Stimulated activated effector memory CD8-positive, alpha-beta T cell treated with anti-CD3 and anti-CD28 coated beads, Interleukin-12 subunit alpha, Interleukin-12 subunit beta, amount 100 ng/mL, for 72 hours (primary cell): ENCODE data around the gene ANGPTL5.
A peak's percentile ranks its signal among the peaks of the same experiment; 100 is the strongest.
"Not testable (repeated sequence)": the region's sequence is repeated elsewhere in the genome, so short reads cannot be mapped to it uniquely, and the experiment has no call there.

ENCODE experiments used
- ATAC-seq: fragments of 150-1000 bp; cut with Tn5 transposase; 2 replicates; pipeline ENCODE4 v1.10.0; 2021
- DNase-seq, 2 donors: peaks; one replicate each; pipeline ENCODE4 v3.0.0; 2021 to 2022; ENCODE audit warnings: low spot score in 2 of 2
- H3K27ac Mint-ChIP-seq: one replicate; pipeline ENCODE4 v1.8.0; 2022; ENCODE audit warnings: mild to moderate bottlenecking, mixed read lengths
- H3K36me3 Mint-ChIP-seq: one replicate; pipeline ENCODE4 v1.8.0; 2022; ENCODE audit warnings: mild to moderate bottlenecking, mixed read lengths
- H3K4me1 Mint-ChIP-seq: one replicate; pipeline ENCODE4 v1.8.0; 2022; ENCODE audit warnings: mixed read lengths
- H3K4me3 Mint-ChIP-seq: one replicate; pipeline ENCODE4 v1.8.0; 2022; ENCODE audit warnings: mild to moderate bottlenecking, mixed read lengths
- H3K9me3 Mint-ChIP-seq: one replicate; pipeline ENCODE4 v1.8.0; 2022; ENCODE audit warnings: mixed read lengths

The ANGPTL5 gene

DNA sequence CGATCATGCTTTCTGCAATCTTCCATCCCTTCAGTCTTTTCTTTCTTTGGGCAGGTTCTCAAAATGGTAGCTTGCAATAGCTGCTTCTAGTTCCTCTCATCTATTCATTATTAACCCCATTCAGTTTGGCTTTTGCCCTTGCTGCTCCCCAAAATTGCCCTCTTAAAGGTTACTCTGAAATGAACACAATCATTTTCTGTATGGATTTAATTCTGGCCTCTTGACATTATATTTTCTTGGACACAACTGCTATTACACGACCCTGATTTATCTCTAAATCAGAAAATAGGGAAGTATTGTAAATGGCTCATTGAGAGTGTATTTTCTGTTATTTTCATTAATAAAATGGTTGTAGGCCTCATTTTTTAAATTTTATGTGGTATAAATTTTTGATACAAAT lies at the start of gene ANGPTL5:
ANGPTL5 (minus strand) TSS at position 101 of the 400 bp plus-strand sequence. CDS start 8,613 bp downstream, outside the sequence.
- H3K4me1 Mint-ChIP-seq = peaks cover 15% of the 10 kb centered on the region
- no peaks in the 10 kb centered on the region for H3K36me3 Mint-ChIP-seq
- H3K4me3 Mint-ChIP-seq = peak within 1 kb of the TSS; percentile 86
- DNase-seq = no peak
- peak within 1 kb of the TSS; percentile 84 for H3K27ac Mint-ChIP-seq
- no peak for ATAC-seq
- H3K9me3 Mint-ChIP-seq = no peaks in the 10 kb centered on the region

DNA sequence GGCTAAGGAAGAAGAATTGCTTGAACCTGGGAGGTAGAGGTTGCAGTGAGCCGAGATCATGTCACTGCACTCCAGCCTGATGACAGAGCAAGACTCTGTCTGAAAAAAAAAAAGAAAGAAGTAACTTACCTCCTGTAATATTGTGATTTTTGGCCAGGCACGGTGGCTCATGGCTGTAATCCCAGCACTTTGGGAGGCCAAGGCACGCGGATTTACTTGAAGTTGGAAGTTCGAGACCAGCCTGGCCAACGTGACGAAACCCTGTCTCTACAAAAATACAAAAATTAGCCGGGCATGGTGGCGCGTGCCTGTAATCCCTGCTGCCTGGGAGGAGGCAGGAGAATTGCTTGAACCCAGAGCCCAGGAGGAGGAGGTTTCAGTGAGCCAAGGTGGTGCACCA lies 47.9 kb upstream of the ANGPTL5 start:
- not testable (repeated sequence) for H3K36me3 Mint-ChIP-seq, H3K4me3 Mint-ChIP-seq, DNase-seq, H3K4me1 Mint-ChIP-seq, H3K27ac Mint-ChIP-seq, ATAC-seq, H3K9me3 Mint-ChIP-seq

GRCh38 chr11:101960231-101960630 lies 43.9 kb upstream of the ANGPTL5 start:
- Mint-ChIP-seq H3K9me3 (no peaks in the 10 kb centered on the region), H3K36me3 (no peaks in the 10 kb centered on the region), H3K27ac (no peak overlapping the region), H3K4me3 (no peak overlapping the region), H3K4me1 (no peaks in the 10 kb centered on the region)
- DNase-seq = no peak
- no peak for ATAC-seq

DNA sequence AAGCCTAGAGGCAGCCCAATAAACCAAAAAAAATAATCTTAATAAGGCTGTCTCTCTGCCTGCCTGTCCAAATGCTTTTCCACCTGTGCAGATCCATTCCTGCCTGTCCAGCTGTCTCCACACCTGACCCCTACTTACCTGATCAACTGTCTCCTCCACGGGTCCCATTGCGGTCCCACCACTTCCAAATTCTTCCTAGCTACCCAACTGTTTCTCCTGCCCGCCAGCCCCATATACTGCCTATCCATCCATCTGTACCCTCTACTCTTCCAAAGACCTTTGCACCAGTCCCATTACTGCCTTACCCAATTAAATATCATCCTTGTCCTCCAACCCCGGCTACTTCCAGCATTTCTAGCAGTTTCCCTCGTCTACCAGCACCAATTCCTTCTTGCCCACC lies 39.4 kb upstream of the ANGPTL5 start:
- no peak overlapping the region for H3K4me3 Mint-ChIP-seq

DNA sequence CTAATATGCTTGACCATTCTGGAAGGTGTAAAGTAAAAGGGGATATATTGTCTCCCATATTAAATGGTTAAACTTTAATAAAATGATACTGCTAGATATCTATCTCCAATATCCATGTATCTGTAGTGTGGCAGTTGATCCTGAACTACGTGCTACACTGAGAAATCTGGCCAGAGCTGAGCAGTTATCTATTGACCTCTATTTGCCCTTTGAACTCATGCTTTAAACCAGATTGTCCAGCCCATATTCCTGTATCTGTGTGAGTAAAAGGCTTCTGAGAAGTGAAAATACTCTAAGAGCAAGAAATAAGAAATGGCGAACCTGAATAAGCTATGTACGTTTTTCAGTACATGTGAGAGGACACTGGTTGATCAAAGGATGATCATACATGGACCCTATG lies 39.0 kb upstream of the ANGPTL5 start:
- no peak for DNase-seq
- ATAC-seq = no peak
- Mint-ChIP-seq H3K27ac (no peak overlapping the region), H3K36me3 (no peaks in the 10 kb centered on the region), H3K4me3 (no peak overlapping the region), H3K4me1 (no peaks in the 10 kb centered on the region), H3K9me3 (no peaks in the 10 kb centered on the region)

More for the DNA sequence above, 39.4 kb upstream of the ANGPTL5 start:
- no peak overlapping the region for H3K27ac Mint-ChIP-seq
- H3K9me3 Mint-ChIP-seq = no peaks in the 10 kb centered on the region
- no peaks in the 10 kb centered on the region for H3K36me3 Mint-ChIP-seq
- H3K4me1 Mint-ChIP-seq = no peaks in the 10 kb centered on the region
- DNase-seq (no peak), ATAC-seq (no peak)

- ATAC-seq = no peak
- Mint-ChIP-seq H3K27ac (no peak overlapping the region), H3K9me3 (no peaks in the 10 kb centered on the region), H3K4me3 (no peak overlapping the region), H3K36me3 (no peaks in the 10 kb centered on the region), H3K4me1 (no peaks in the 10 kb centered on the region)
- DNase-seq = no peak
Measured at GRCh38 chr11:101949680-101950220, 33.4 kb upstream of the ANGPTL5 start.

DNA sequence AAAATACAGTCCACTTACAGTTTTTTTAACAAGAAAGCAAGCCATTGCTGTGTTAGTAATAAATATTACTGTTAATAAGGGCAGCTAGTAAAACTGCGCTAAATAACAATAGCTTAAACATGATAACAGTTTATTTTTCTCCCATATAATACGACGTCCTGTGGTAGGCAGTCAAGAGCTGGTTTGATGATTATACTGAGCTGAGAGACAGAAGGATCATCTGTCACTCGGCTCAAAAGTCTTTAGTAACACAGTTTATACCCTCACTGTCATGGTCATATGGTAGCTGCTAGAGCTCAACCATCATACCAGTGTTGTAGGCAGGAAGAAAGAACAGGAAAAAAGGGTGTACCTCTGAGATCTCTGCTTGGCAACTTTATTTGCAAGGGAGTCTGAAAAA lies 29.1 kb upstream of the ANGPTL5 start:
- no peak for ATAC-seq
- no peaks in the 10 kb centered on the region for H3K4me1 Mint-ChIP-seq
- H3K27ac Mint-ChIP-seq = no peak overlapping the region
- no peak overlapping the region for H3K4me3 Mint-ChIP-seq
- no peaks in the 10 kb centered on the region for H3K9me3 Mint-ChIP-seq
- DNase-seq = no peak
- no peaks in the 10 kb centered on the region for H3K36me3 Mint-ChIP-seq

GRCh38 chr11:101944923-101945322 lies 28.6 kb upstream of the ANGPTL5 start:
- ATAC-seq (no peak), DNase-seq (no peak)
- no peak overlapping the region for H3K4me3 Mint-ChIP-seq
- no peaks in the 10 kb centered on the region for H3K4me1 Mint-ChIP-seq
- no peaks in the 10 kb centered on the region for H3K36me3 Mint-ChIP-seq
- no peak overlapping the region for H3K27ac Mint-ChIP-seq
- H3K9me3 Mint-ChIP-seq = no peaks in the 10 kb centered on the region

DNA sequence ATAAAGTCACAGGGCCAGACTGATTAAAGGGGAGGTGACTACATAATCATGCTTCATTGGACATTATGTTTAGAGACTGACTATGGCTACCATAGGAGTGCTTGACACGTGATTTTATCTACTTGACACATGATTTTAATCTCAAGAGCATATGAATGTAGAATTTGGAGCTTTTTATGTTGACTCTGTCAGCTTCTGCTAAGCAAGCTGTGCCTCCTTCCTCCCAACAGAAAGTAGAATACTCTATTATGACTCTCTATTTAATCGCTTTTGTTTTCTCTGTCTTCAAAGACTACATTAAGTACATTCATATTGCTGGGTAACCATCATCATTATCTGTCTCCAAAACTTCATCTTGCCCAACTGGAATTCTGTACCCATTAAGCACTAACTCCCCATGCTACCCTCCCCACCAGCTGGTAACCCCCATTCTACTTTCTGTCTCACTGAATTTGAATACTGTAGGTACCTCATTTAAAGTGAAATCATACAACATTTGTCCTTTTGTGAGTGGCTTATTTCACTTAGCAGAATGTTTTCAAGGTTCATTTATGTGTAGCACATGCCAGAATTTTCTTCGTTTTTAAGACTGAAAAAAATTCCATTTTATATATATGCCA lies 24.7 kb upstream of the ANGPTL5 start:
- Mint-ChIP-seq H3K36me3 (no peaks in the 10 kb centered on the region), H3K9me3 (no peaks in the 10 kb centered on the region), H3K27ac (no peak overlapping the region), H3K4me3 (no peak overlapping the region), H3K4me1 (no peaks in the 10 kb centered on the region)
- DNase-seq (no peak), ATAC-seq (no peak)

DNA sequence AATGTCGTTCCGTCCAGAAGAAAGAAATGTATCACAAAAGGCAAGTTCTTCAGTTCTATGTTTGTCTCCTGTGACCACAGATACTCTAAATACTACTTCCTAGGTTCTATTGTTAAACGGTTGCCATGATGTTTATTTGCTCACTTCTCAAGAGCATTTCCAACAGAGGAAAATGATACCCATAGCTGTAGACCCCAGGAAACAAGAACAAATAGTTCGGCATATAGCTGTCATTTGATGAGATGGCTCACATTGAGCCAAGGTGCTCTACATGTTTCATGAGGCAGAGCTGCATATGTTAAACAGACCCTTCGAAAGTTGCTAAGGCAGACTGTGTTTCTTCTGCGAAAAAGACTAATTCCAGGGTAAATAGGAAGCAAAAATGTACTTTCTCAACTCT lies 15.4 kb upstream of the ANGPTL5 start:
- no peak for ATAC-seq
- DNase-seq = no peak
- Mint-ChIP-seq H3K36me3 (no peaks in the 10 kb centered on the region), H3K27ac (no peak overlapping the region), H3K4me1 (no peaks in the 10 kb centered on the region), H3K4me3 (no peak overlapping the region), H3K9me3 (no peaks in the 10 kb centered on the region)

- Mint-ChIP-seq H3K4me1 (no peaks in the 10 kb centered on the region), H3K27ac (no peak overlapping the region), H3K36me3 (no peaks in the 10 kb centered on the region), H3K4me3 (no peak overlapping the region), H3K9me3 (no peaks in the 10 kb centered on the region)
- DNase-seq (no peak), ATAC-seq (no peak)
Measured at GRCh38 chr11:101929294-101929915, 13.1 kb upstream of the ANGPTL5 start.

DNA sequence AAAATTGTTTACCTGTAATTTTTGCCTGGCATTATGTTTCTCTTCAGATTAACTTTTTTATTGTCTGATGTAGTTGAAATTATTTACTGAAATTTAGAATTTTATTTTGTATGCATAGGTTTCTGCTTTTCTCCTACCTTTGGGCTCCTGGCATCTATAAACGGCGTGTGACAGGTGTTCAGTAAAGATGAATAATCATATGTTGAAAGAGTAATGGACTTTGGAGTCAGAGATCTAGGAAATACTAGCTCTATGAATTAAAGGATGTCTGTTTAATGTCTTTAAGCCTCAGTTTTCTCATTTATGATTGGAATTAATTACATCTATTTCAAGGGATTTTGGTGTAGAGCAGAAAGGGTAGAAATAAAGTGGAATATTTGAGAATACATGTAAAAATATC lies 7.2 kb upstream of the ANGPTL5 start:
- DNase-seq (no peak), ATAC-seq (no peak)
- no peaks in the 10 kb centered on the region for H3K4me1 Mint-ChIP-seq
- H3K4me3 Mint-ChIP-seq = no peak overlapping the region
- H3K36me3 Mint-ChIP-seq = no peaks in the 10 kb centered on the region
- H3K27ac Mint-ChIP-seq = no peak overlapping the region
- no peaks in the 10 kb centered on the region for H3K9me3 Mint-ChIP-seq

GRCh38 chr11:101920992-101921391 lies 4.7 kb upstream of the ANGPTL5 start:
- Mint-ChIP-seq H3K27ac (no peak overlapping the region), H3K4me3 (no peak overlapping the region), H3K9me3 (no peaks in the 10 kb centered on the region), H3K36me3 (no peaks in the 10 kb centered on the region), H3K4me1 (peaks cover 6% of the 10 kb centered on the region)
- ATAC-seq = no peak
- no peak for DNase-seq

GRCh38 chr11:101917226-101917625 lies 904 bp upstream of the ANGPTL5 start:
- H3K27ac Mint-ChIP-seq = no peak overlapping the region
- ATAC-seq = no peak
- H3K36me3 Mint-ChIP-seq = no peaks in the 10 kb centered on the region
- H3K4me3 Mint-ChIP-seq = no peak overlapping the region
- peaks cover 15% of the 10 kb centered on the region for H3K4me1 Mint-ChIP-seq
- H3K9me3 Mint-ChIP-seq = no peaks in the 10 kb centered on the region
- DNase-seq = no peak

DNA sequence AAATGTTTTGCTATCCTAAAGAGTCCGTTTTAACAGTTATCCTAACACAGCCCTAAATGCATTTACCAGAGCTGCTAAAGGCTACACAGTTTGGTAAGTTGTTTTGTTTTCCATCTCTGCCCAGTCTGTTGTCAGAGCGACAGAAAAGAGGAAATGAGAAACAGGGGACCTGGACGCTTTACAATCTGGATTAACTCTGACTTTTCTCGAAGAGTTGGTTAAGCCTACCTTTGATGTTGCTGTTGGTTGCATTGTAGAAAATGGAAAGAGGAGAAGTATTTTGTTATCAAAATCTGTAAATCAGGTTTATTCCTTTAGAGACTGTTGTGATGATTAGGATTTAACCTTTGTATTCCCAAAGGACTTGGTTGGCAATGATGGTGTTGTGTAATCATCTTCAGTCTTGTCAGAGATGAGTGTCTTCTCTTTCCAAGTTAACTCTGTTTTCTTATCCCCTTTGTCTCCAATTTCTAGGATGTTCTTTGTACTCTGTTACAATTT lies 481 bp downstream of the ANGPTL5 start:
- H3K27ac Mint-ChIP-seq = peak overlapping the region; percentile 84
- no peak for DNase-seq
- H3K4me1 Mint-ChIP-seq = peaks cover 15% of the 10 kb centered on the region
- no peak for ATAC-seq
- H3K36me3 Mint-ChIP-seq = no peaks in the 10 kb centered on the region
- H3K9me3 Mint-ChIP-seq = no peaks in the 10 kb centered on the region
- H3K4me3 Mint-ChIP-seq = peak overlapping the region; percentile 86

- Mint-ChIP-seq H3K4me1 (peaks cover 15% of the 10 kb centered on the region), H3K27ac (peak within 1 kb of the TSS; percentile 84), H3K9me3 (no peaks in the 10 kb centered on the region), H3K36me3 (no peaks in the 10 kb centered on the region), H3K4me3 (peak within 1 kb of the TSS; percentile 86)
- ATAC-seq = peak; percentile 97
- DNase-seq = peak; percentile 87 to 97
Measured at GRCh38 chr11:101914738-101915426, 1.4 kb downstream of the ANGPTL5 start, which contains the start of gene CEP126. TSS of gene CEP126 (plus strand) at chr11:101915010. CDS start at chr11:101915285, 275 bp downstream.
